Measurements from ENCODE around the gene SCN2B.

Gene SCN2B

GRCh38 chr11:118175993-118176777 lies at the start of gene SCN2B:
TSS of gene SCN2B (minus strand) at chr11:118176639. CDS start at chr11:118176431, 208 bp downstream.
- H3K4me1 ChIP-seq = peaks cover 19 to 37% (median 29%) of the 10 kb centered on the region in 10 experiments
- H3K4me3 ChIP-seq = no peak within 1 kb of the TSS
- H4K20me1 ChIP-seq = no peaks in the 10 kb centered on the region
- no peaks in the 10 kb centered on the region for H3K9me3 ChIP-seq (replicated peaks in 1 of 11)
- no peak within 1 kb of the TSS for H3K27ac ChIP-seq
- H3K4me2 ChIP-seq = peak within 1 kb of the TSS; percentile 36 to 80 (median 61); a peak in 21 of 22 replicates
- no peak for TF ChIP-seq Cebpa-rat (IDR thresholded peaks at IDR 0.05)
- peak within 1 kb of the TSS in 2 of 11 experiments; percentile 5 to 17; a peak in 3 of 22 replicates for H3K9ac ChIP-seq
- H3K36me3 ChIP-seq = no peaks in the 10 kb centered on the region
- H3K27me3 ChIP-seq = no peaks in the 10 kb centered on the region

- peaks cover 0 to 15% (median 0%) of the 10 kb centered on the region in 11 experiments; a peak in 1 of 22 replicates for H3K36me3 ChIP-seq
- no peaks in the 10 kb centered on the region for H4K20me1 ChIP-seq
- H3K4me3 ChIP-seq = peak within 1 kb of the TSS in 4 of 10 experiments; percentile 22 to 48 (median 46); a peak in 6 of 20 replicates
- peak in 5 of 11 experiments; percentile 76 to 96 (median 86); a peak in 9 of 22 replicates for TF ChIP-seq Cebpa-rat (IDR thresholded peaks at IDR 0.05)
- H3K27me3 ChIP-seq = peaks cover 0 to 7% (median 0%) of the 10 kb centered on the region in 11 experiments; a peak in 1 of 22 replicates
- H3K9me3 ChIP-seq (replicated peaks in 1 of 11) = peaks cover 0 to 13% (median 0%) of the 10 kb centered on the region in 11 experiments; a peak in 3 of 22 replicates
- peak within 1 kb of the TSS; percentile 19 to 82 (median 62) for H3K27ac ChIP-seq
- H3K9ac ChIP-seq = peak within 1 kb of the TSS; percentile 1 to 76 (median 46); a peak in 20 of 22 replicates
- peak within 1 kb of the TSS; percentile 64 to 99 (median 75) for H3K4me2 ChIP-seq
- peaks cover 59 to 100% (median 63%) of the 10 kb centered on the region in 10 experiments for H3K4me1 ChIP-seq
Measured at GRCh38 chr11:118224511-118225188, 48.2 kb upstream of the SCN2B start, which contains the start of gene JAML. TSS of gene JAML (minus strand) at chr11:118225011. CDS start at chr11:118214866, 10,145 bp downstream.

- Histone ChIP-seq H3K27me3 (peaks cover 0 to 7% (median 0%) of the 10 kb centered on the region in 11 experiments; a peak in 1 of 22 replicates), H3K4me2 (peak overlapping the region; percentile 54 to 99 (median 75)), H4K20me1 (no peaks in the 10 kb centered on the region), H3K9ac (peak overlapping the region in 10 of 11 experiments; percentile 35 to 76 (median 46); a peak in 16 of 22 replicates), H3K27ac (peak overlapping the region; percentile 19 to 79 (median 62)), H3K36me3 (peaks cover 0 to 15% (median 0%) of the 10 kb centered on the region in 11 experiments; a peak in 1 of 22 replicates), H3K4me3 (peak overlapping the region in 4 of 10 experiments; percentile 22 to 48 (median 46); a peak in 6 of 20 replicates), H3K9me3 (replicated peaks in 1 of 11) (peaks cover 0 to 13% (median 0%) of the 10 kb centered on the region in 11 experiments; a peak in 3 of 22 replicates), H3K4me1 (peaks cover 53 to 100% (median 57%) of the 10 kb centered on the region in 10 experiments)
- no peak for TF ChIP-seq Cebpa-rat (IDR thresholded peaks at IDR 0.05)
Measured at GRCh38 chr11:118223992-118224391, 47.6 kb upstream of the SCN2B start.

GRCh38 chr11:118223570-118223969 lies 47.1 kb upstream of the SCN2B start:
- Histone ChIP-seq H3K27ac (peak overlapping the region in 10 of 11 experiments; percentile 19 to 79 (median 65); a peak in 17 of 22 replicates), H3K9me3 (replicated peaks in 1 of 11) (peaks cover 0 to 13% (median 0%) of the 10 kb centered on the region in 11 experiments; a peak in 3 of 22 replicates), H3K36me3 (peaks cover 0 to 15% (median 0%) of the 10 kb centered on the region in 11 experiments; a peak in 1 of 22 replicates), H3K4me1 (peaks cover 49 to 100% (median 53%) of the 10 kb centered on the region in 10 experiments), H3K4me2 (peak overlapping the region; percentile 54 to 99 (median 75)), H3K9ac (peak overlapping the region in 4 of 11 experiments; percentile 35 to 76 (median 46); a peak in 7 of 22 replicates), H3K27me3 (peaks cover 0 to 7% (median 0%) of the 10 kb centered on the region in 11 experiments; a peak in 1 of 22 replicates), H4K20me1 (no peaks in the 10 kb centered on the region), H3K4me3 (peak overlapping the region in 4 of 10 experiments; percentile 22 to 48 (median 46); a peak in 6 of 20 replicates)
- no peak for TF ChIP-seq Cebpa-rat (IDR thresholded peaks at IDR 0.05)

- peaks cover 0 to 7% (median 0%) of the 10 kb centered on the region in 11 experiments; a peak in 1 of 22 replicates for H3K27me3 ChIP-seq
- H3K36me3 ChIP-seq = peaks cover 0 to 15% (median 0%) of the 10 kb centered on the region in 11 experiments; a peak in 1 of 22 replicates
- no peaks in the 10 kb centered on the region for H4K20me1 ChIP-seq
Measured at GRCh38 chr11:118222437-118222836, 46.0 kb upstream of the SCN2B start.

GRCh38 chr11:118221419-118221818 lies 45.0 kb upstream of the SCN2B start:
- Histone ChIP-seq H3K4me3 (no peak overlapping the region), H3K27me3 (peaks cover 0 to 1% (median 0%) of the 10 kb centered on the region in 11 experiments; a peak in 1 of 22 replicates), H3K9me3 (replicated peaks in 1 of 11) (peaks cover 0 to 11% (median 0%) of the 10 kb centered on the region in 11 experiments; a peak in 3 of 22 replicates), H3K27ac (no peak overlapping the region; a peak in 1 of 22 replicates), H4K20me1 (no peaks in the 10 kb centered on the region), H3K4me1 (peaks cover 40 to 100% (median 49%) of the 10 kb centered on the region in 10 experiments), H3K4me2 (peak overlapping the region in 3 of 11 experiments; percentile 19 to 99 (median 91); a peak in 5 of 22 replicates), H3K9ac (no peak overlapping the region), H3K36me3 (peaks cover 0 to 11% (median 0%) of the 10 kb centered on the region in 11 experiments; a peak in 1 of 22 replicates)
- TF ChIP-seq Cebpa-rat (IDR thresholded peaks at IDR 0.05) = no peak

More at GRCh38 chr11:118222437-118222836, 46.0 kb upstream of the SCN2B start:
- TF ChIP-seq Cebpa-rat (IDR thresholded peaks at IDR 0.05) = no peak
- H3K4me1 ChIP-seq = peaks cover 40 to 100% (median 49%) of the 10 kb centered on the region in 10 experiments
- H3K9ac ChIP-seq = no peak overlapping the region
- no peak overlapping the region for H3K27ac ChIP-seq
- H3K4me2 ChIP-seq = peak overlapping the region in 3 of 11 experiments; percentile 75 to 99 (median 91); a peak in 5 of 22 replicates
- peak overlapping the region in 2 of 10 experiments; percentile 46 to 48; a peak in 3 of 20 replicates for H3K4me3 ChIP-seq
- peaks cover 0 to 13% (median 0%) of the 10 kb centered on the region in 11 experiments; a peak in 3 of 22 replicates for H3K9me3 ChIP-seq (replicated peaks in 1 of 11)

- Histone ChIP-seq H3K9ac (no peak overlapping the region), H3K36me3 (no peaks in the 10 kb centered on the region), H3K27me3 (no peaks in the 10 kb centered on the region), H3K4me1 (peaks cover 40 to 100% (median 50%) of the 10 kb centered on the region in 10 experiments), H4K20me1 (no peaks in the 10 kb centered on the region), H3K4me2 (peak overlapping the region in 4 of 11 experiments; percentile 1 to 99 (median 54); a peak in 5 of 22 replicates), H3K9me3 (replicated peaks in 1 of 11) (no peaks in the 10 kb centered on the region), H3K27ac (peak overlapping the region in 3 of 11 experiments; percentile 11 to 33 (median 12); a peak in 4 of 22 replicates), H3K4me3 (no peak overlapping the region)
- TF ChIP-seq Cebpa-rat (IDR thresholded peaks at IDR 0.05) = no peak
Measured at GRCh38 chr11:118219732-118220131, 43.3 kb upstream of the SCN2B start.

- H3K4me3 ChIP-seq = no peak overlapping the region
- peak overlapping the region in 3 of 11 experiments; percentile 16 to 99 (median 91); a peak in 5 of 22 replicates for H3K4me2 ChIP-seq
- H3K9me3 ChIP-seq (replicated peaks in 1 of 11) = no peaks in the 10 kb centered on the region
- H3K36me3 ChIP-seq = no peaks in the 10 kb centered on the region
- H3K27me3 ChIP-seq = no peaks in the 10 kb centered on the region
- no peaks in the 10 kb centered on the region for H4K20me1 ChIP-seq
- peaks cover 40 to 98% (median 50%) of the 10 kb centered on the region in 10 experiments for H3K4me1 ChIP-seq
- TF ChIP-seq Cebpa-rat (IDR thresholded peaks at IDR 0.05) = no peak
- peak overlapping the region in 2 of 11 experiments; percentile 12 to 33; a peak in 2 of 22 replicates for H3K27ac ChIP-seq
- H3K9ac ChIP-seq = no peak overlapping the region
Measured at GRCh38 chr11:118219244-118219643, 42.8 kb upstream of the SCN2B start.
